Measurements from ENCODE around the gene PITPNC1.
"Not testable (repeated sequence)": the region's sequence is repeated elsewhere in the genome, so short reads cannot be mapped to it uniquely, and the experiment has no call there.

The PITPNC1 gene

DNA sequence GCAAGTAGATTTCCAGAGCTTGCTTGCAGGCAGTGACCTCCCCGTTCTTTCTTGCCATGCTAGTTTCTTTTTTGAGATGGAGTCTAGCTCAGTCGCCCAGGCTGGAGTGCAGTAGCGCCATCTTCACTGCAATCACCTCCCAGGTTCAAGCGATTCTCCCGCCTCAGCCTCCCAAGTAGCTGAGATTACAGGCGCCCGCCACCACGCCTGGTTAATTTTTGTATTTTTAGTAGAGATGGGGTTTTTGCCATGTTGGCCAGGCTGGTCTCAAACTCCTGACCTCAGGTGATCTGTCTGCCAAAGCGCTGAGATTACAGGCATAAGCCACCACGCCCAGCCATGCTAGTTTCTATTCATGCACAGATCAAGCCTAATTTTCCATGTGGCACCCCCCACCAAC is 139.5 kb downstream of the PITPNC1 start:
- not testable (repeated sequence) for DNase-seq (ENCODE audit: low read depth)

DNA sequence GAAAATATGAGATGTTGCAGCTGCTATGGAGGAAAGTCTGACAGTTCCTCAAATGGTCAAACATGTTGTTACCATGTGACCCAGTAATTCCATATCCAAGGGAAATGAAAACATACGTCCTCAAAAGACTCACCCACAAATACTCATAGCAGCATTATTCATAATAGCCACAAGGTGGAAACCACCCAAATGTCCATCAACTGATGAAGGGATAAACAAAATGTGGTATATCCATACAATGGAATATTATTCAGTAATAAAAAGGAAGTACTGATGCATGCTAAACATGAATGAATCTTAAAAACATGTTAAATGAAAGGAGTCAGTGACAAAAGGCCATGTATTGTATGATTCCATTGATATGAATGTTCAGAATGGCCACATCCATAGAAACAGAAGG is 140.2 kb downstream of the PITPNC1 start:
- DNase-seq (ENCODE audit: low read depth) = no peak

DNA sequence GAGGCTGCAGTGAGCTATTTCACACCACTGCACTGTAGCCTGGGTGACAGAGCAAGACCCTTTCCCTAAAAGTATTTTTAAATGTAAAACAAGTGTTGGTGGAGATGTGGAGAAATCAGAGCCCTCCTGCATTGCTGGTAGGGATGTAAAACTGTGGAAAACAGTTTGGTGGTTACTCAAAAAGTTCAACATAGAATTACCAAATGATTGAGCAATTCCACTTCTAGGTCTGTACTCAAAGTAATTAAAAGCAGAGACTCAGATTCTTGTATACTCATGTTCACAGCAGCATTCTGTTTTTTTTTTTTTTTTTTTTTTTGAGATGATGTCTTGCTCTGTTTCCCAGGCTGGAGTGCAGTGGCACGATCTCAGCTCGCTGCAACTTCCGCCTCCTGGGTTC is 141.8 kb downstream of the PITPNC1 start:
- DNase-seq (ENCODE audit: low read depth) = no peak

DNA sequence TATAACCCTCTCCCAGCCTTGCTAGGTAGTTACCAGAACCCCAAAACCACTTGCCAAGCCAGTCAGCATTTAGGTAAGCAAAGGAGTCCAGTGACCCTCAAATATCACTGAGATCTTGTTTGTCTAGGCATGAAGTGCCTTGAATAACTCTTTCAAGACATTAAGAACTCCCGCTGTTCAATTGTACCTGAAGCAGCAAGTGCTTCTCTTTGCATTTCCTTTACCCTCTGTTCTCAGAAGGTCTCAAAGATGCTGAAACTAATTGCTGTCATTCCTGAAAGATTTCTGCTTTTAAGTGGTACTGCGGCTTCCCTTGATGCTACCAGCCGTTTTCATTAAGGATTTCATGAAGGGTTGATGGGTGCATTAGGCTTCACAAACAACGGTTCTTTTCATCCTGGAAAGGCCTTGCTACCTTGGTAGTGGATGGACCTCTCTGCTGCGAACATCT is 142.7 kb downstream of the PITPNC1 start:
- DNase-seq (ENCODE audit: low read depth) = no peak

DNA sequence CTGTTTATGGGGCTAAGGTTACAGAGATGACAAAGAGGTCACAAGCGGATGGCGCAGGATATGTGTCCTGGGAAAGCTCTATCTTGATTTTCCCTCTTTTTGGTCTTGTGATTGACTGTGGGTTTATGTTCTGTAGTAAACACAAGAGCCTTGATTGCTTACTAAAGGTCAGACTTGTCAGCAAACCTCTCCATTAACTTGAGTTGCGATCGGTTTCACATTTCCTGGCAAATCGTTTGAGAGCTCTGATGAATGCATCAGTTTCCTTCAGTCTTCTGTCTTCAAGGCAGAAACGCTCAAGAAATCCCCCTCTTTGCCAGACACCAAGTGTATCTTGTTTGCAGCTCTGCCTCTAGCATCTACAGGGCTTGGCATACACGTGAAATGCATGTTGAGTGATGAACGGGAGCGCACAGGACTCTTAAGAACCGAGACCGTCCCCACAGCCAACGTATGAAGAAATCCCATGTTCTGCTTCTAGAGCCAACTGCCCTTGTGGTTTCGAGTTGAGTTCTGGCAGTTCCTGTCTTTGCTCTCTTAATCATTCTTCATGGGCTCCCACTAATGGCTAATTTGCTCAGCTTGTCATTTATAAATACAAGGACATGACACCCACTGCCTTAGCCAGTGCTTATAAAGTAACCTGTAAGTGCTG is 143.3 kb downstream of the PITPNC1 start:
- DNase-seq (ENCODE audit: low read depth) = no peak

DNA sequence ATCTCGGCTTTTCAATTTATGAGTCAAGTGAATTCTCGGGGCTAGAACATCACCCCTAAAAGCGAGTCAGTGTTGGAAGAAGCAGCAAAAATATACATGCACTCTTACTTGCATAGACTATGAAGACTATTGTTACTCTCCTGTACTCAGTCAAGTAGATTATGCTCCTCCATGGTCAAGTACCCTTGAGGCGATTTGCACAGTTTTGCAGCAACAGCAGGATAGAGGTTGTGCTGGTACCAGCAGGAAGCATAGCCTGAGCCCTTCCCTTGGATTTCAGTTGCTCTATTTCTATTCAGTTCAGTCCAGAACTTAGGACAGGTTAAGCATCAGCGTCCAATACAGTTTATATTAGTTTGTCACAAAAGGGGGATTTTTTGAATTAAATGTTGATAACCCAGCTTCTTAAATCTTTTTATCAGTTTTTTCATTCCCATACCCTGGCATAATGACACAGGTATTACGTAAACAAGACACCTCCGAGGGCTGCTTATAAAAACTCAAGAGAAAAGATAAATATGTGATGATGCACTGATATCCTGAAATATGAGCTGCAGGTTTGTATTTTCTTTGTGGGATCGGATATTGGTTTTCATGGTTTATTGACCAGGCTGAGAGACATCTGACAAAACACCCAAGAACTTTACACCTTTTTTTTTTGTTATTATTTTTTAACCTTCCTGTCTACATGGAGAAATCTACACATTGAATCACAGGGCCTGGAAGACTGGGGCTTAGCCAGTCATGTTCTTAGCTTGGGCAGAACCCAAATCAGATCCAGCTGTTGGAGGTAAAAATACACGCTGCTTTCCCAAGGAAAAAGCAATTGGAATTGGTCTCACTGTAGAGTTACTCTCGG is 144.1 kb downstream of the PITPNC1 start:
- no peak for DNase-seq (ENCODE audit: low read depth)

DNA sequence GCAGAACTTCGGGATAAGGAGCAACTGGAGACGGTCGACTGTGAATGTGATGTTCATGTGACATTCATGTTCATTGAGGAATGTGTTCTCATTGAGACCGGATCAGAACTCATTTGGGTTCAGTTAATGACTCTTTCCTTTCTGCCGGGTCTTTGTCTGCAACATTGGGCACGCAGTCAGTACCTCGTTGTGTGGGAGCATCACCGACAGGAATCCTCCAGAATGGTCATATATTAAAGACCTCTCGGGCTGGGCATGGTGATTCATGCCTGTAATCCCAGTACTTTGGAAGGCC is 144.6 kb downstream of the PITPNC1 start:
- no peak for DNase-seq (ENCODE audit: low read depth)

DNA sequence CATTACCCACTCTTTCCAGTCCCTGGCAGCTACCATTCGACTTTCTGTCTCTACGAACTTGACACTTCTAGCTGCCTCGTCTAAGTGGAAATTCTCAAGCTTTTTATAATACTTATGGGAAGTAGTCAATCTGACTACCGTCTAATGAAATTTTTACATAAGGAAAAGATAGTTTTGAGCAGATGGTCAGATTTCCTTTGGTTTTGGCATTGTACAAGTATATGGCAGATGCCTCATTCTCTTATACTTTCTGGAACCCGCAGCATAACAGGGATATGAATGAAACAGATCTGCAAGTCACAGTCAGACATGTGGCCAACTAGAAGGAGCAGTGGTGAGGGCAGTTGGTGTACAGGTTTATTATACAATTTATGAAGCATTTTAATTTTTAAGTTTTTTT is 146.0 kb downstream of the PITPNC1 start:
- no peak for DNase-seq (ENCODE audit: low read depth)

DNA sequence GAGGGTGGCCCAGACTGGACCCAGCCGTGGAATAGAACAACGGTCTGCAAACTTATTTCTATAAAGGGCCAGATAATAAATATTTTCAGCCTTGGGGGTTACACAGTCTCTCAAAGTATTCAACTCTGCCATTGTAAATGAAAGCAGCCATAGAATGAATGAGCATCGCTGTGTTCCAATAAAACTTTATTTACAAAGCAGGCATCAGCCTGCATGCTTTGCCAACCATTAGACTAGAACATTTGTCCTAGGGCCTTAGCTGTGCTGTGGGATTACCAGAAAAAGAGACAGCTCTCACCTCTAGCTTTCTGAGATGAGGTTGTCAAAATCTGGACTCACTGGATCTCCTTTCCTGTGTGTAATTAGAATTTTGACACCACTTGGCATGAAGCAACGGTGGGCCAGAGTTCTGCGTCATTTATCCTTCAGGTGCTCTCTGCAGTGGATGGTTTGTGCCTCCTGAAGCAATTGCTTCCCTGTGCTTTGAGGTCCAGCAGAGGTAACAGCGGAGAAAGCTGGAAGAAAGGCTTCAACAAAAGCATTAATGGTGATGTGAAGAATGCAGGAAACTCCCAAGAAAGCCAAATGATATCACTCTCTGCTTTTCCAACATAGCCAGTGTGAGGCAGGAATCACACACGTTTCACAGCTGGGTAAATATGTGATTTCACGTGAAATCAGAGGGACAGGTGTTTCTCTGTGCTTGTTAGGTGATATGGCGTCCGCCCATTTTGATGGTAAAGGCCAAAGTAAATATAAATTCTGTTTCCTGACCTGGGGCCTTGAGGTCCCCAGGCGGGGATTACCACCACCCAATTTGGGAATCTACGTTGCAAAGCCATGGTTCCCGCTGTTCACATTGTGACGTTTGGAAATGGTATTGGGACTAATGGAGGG is 148.4 kb downstream of the PITPNC1 start:
- DNase-seq (ENCODE audit: low read depth) = no peak

DNA sequence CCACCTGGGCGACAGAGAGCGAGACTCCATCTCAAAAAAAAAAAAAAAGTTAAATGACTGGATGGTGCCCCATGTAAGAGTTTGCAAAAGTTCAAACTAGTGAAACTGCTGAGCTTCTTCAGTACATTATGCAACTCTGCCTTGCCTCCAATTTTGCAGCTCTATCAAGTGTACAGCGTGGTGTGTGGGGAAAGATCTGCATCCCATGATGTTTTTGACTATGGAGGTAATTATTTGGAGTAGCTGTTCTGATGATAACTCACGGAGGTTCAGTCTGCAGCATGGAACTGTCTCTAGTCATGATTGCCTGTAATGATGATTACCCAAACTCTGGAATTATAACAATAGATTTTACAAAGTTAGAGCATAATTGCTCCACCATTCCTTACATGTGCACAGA is 149.6 kb downstream of the PITPNC1 start:
- DNase-seq (ENCODE audit: low read depth) = no peak

DNA sequence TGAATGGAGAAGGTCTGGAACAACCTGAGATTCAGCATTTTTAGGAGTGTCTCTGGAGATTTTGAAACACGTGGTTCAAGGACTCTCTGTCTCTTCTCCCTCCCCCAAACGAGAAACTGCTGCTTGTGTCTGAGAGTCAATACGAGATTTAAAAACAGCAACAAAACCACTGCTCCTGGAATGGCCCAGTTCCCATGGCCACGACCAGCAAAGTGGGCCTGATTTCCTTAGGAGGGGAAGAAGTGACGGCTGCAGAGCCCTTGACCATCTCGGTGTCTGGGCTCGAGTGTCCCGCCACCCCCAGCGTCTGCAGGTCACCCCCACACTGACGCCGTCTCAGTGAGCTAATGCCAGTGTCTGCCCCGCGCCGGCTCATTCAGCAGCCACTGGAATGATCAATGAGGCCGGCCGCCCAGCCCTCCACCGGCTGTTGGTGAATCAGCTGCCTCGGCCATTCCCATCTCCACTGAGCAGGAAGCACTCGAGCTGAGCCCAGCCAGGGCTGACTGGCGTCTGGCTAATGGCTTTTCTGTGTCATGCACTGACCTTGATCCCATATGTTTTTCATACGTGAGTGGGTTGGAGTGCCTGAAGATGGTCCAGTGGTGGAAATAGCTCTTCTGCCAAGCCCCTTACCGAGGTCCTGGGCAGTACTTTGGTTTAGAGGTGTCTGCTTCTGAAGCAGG is 151.8 kb downstream of the PITPNC1 start:
- no peak for DNase-seq (ENCODE audit: low read depth)

DNA sequence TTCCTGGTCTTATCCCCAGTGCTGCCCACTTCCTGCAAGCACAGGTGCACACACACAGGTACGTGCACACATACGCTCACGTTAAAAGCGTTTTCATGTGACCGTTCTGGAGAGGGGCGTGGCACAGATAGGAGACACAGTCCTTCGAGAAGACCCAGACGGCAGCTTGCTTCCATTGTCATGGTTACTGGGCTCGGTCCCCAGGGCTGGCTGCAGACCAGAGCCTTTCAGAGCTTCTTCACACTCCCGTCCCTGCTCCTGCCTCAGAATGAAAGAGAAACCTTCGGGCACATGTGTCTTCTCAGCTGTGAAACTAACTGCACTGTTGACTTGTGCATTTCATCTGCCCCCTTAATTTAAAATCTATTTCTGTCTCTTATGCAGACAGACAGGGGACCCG is 154.2 kb downstream of the PITPNC1 start:
- DNase-seq (ENCODE audit: low read depth) = no peak

DNA sequence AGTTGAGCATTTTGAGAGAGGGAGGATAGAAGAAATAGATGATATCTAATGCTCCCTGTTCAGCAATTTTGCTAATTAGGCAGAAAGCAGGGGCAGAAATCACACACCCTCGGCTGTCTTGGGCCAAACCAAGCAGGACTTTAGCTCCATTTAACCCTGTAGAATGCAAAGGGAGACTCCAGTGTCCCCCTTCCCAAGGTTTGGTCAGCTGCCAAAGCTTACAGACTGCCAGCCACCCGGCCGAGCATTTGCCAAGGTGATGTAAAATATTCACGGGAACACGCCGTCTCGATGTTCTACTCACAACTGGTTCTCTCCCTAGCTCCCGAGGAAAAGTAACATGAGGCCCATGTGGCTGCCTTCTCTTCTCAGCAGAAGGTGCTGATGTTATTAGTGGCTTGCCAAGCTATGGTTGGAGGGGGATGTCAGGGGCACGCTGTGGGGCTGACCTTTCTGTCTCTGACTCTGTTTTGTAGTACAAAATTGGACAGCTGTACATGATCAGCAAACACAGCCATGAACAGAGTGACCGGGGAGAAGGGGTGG is 155.3 kb downstream of the PITPNC1 start:
- DNase-seq (ENCODE audit: low read depth) = no peak

DNA sequence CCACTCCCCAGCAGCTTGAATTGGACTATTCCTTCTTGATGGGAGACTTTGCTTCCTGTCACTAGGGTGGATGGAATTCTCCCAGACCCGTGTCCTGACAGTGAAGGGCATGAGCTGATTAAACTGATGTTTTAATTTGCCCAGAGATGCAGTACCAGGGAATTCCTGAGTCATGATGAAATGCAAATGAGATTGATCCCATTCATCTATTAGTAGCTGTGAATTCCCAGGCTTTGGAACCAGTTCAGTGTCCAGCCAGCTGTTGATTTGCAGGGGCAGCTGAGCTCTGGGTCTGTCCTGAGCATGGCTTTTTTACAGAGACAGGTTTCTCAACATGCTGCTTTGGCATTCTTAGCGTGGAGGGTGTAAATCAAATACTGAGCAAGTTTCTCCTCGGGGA is 157.9 kb downstream of the PITPNC1 start:
- DNase-seq (ENCODE audit: low read depth) = no peak

DNA sequence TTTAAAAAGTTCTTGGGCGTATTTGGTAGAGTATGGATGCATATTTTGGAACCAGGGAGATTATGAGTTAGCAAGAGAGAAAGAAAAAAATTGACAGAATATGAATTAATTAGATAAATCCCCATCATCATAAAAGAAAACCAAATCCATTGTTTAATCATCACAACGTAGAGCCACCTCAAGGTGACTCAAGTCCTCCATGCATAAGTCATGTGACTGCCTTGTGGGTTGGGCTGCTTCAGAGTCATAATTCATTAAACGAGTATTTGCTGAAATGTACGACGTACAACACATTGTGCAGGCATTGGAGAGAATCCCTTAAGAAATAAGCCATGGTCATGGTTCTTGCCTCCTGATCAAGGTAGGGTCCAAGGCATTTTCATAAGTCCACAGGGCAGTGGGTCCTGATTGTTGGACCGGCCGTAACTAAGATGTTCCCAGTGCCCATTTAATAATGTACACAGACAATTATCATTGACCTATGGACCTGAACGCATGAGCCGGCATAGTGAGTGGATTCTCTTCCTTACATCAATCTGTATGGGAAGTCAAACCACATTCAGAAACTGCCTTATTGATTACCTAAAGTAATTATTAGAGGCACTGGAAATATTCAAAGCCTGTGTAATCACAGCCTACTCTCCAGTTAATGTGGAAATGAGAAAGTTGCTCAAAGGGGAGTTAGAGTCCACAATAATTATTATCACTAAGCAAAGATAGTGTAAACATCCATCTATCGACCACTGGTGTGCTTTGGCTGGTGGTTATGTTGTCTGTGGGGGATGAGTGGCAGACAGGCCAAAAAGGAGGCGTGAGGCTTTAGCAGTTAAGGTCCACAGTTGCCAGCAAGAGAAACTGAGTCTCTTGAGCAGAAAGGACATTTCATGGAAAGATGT is 165.4 kb downstream of the PITPNC1 start:
- DNase-seq (ENCODE audit: low read depth) = no peak

DNA sequence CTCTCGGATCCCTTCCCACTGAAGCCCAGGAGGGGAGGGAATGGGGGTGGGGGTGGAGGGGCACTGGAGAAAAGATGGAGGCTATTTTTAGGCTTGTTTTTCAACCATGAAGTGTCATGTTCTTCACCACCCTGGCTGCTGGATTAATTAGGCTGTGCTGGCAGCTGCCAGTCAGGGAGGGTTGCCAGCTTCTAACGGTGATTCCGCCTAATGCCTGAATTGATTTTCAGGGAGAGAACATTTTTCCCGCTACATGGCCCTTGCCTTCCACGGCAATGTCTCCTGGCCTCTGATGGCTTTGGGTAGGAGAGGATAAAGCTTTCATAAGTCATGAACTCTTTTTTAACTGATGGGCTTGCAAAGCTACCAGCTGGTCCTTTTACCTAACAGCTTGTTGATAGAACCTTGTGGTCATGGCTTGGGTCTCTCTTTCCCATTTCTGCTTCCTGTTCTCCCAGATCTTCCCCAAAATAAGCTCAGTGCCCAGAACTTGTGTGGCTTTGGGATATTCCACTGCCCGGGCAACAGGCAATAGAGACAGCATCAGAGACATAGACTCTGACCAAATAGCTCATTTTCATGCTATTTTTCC is 167.4 kb downstream of the PITPNC1 start:
- no peak for DNase-seq (ENCODE audit: low read depth)

DNA sequence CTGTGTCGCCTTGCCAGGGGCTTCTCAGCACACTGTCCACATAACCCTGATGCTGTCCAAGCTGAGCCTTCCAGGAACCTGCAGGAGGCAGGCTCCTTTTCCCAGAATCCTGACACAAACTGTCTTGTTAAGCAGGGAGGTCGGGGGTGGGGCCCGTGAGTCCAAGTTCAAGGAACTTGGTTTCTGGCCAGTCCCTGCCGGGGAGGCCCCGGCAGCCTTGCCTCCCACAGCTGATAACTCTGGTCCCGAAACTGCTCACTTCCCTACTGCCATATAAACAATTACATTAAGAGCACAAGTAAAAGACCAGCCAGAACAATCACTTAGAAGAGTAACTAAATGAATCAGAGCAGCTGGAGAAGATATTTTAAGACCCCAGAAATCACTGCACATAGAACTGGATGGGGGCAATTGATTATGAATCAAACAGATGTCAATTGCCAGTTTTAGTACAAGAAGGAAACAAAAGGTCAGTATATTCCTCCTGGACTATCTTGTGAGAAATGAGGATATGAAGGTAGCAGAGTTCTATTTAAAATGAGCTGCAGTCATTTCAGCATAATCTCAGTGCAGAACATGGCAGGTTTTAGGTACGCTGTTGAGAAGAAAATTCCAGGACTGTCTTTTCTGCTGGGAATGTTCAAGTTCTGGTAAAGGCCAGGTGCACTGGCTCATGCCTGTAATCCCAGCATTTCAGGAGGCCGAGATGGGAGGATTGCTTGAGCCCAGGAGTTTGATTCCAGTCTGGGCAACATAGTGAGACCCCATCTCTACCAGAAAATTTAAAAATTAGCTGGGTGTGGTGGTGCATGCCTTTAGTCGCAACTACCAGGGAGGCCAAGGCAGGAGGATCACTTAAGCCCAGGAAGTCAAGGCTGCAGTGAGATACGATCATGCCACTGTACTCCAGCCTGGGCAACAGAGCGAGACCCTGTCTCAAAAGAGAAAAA is 169.8 kb downstream of the PITPNC1 start:
- no peak for DNase-seq (ENCODE audit: low read depth)

DNA sequence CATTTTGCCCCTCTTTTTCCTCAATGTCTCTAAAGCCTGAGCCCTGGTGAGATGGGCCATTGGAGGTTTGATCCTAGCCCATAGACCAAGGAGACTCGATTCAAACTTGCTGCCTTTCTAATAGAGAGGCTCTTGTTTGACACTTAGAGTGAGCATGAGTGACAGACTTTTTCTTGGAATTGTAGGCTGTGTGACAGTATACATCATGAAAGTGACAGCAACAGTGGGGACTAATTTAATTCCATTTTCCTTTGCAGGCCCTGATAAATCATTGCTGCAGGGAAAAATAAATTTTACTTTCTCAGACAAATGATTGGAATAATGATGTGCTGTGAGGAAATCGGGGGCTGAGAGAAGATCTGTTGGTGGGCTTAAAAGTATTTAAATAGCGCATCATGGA is 171.6 kb downstream of the PITPNC1 start:
- DNase-seq (ENCODE audit: low read depth) = no peak

DNA sequence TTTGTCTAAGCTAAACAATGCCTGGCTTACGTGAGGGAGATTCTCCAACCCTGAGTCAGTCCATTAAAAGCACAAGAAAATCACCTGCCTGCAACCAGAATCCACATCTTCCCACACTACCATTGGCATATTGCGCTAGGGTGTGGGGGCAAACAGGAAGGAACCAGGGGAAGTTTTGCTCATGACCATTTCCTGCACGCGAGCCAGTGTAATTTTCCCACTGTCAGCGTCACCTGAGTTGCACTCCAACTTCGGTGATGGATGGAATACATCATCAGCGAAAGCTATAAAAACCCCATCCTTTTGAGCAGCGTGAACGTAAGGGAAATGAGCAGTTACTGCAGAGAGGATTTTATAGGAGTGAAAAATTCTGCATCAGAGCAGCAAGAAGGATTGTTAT is 172.7 kb downstream of the PITPNC1 start:
- no peak for DNase-seq (ENCODE audit: low read depth)

Data from activated T-helper 1 cell treated with Interleukin-2 at 50 U/mL for 16 hours (primary cell).